Spinal cord (tissue), 10 donors: ENCODE data around the gene ADGRL3. TPM values are rescaled to one million over a fixed set of nuclear protein-coding genes. Genes with fewer than 3 reads are reported as not detected.

Source experiments
- DNase-seq, 6 donors: peaks; one replicate each; pipeline versions ENCODE4 v3.0.0 to v3.0.0-alpha.2; 2013 to 2015; ENCODE audit warnings: low spot score in 6 of 6, low read depth in 4 of 6
- H3K27ac ChIP-seq: one replicate; pipeline ENCODE4 v1.5.1; 2013; ENCODE audit warnings: low read depth, low read length, control low read depth
- H3K27me3 ChIP-seq: one replicate; pipeline ENCODE4 v1.6.1; 2013; ENCODE audit warnings: low read length; ENCODE audit not compliant: control insufficient read depth, insufficient read depth
- H3K36me3 ChIP-seq: one replicate; pipeline ENCODE4 v1.6.1; 2013; ENCODE audit warnings: low read length; ENCODE audit not compliant: control insufficient read depth, insufficient read depth
- H3K4me1 ChIP-seq: one replicate; pipeline ENCODE4 v1.6.1; 2013; ENCODE audit warnings: low read length; ENCODE audit not compliant: control insufficient read depth, insufficient read depth
- H3K4me3 ChIP-seq: one replicate; pipeline ENCODE4 v1.5.1; 2013; ENCODE audit warnings: low read depth, low read length, control low read depth
- H3K9me3 ChIP-seq: one replicate; pipeline ENCODE4 v1.6.1; 2013; ENCODE audit warnings: low read length; ENCODE audit not compliant: control insufficient read depth, insufficient read depth
- WGBS: methylation state at CpG from one replicate; pipeline ENCODE4 v1.1.5; 2013; ENCODE audit warnings: missing lambda C conversion rate; ENCODE audit not compliant: insufficient coverage; 5-methylcytosine and 5-hydroxymethylcytosine counted together
- polyA plus RNA-seq, 2 donors: library from polyadenylated mRNA; unstranded; fragments of 120-200 nt; gene quantifications; one replicate each; pipeline ENCODE4 v1.2.1, GENCODE V29; 2013; ENCODE audit not compliant: insufficient read length in 2 of 2
- total RNA-seq, 2 donors: library from RNA; depleted of rRNA in 1 of 2; stranded (reverse); fragments of 120-200 nt in 1 of 2; fragments of >200 nt in 1 of 2; gene quantifications; one replicate each; pipeline versions ENCODE4 v1.2.3 to v1.2.4, GENCODE V29; 2013 to 2014
- donor health status: healthy.

ADGRL3 gene
- total and polyA plus RNA-seq, 4 donors = 76.2 to 220 (median 114) TPM

DNA sequence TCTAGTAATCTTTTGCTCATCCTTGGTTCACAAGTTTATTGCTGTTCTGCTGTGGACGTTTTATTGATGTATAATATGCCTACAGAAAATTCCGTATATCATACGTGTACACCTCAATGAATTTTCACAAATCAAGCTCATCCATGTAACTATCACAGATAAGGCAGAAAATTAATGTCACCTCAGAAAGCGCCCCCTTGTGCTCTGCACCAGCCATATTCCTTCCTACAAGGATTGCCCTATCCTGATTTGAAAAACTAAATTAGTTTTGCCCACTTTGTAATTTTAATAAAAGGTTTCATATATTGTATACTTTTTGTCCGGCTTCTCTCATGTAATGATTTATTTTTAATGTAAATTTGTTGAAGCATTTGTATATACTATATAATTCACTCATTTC lies 390.8 kb downstream of the ADGRL3 start:
- Histone ChIP-seq H3K27ac (no peak overlapping the region), H3K9me3 (no peaks in the 10 kb centered on the region), H3K4me1 (no peaks in the 10 kb centered on the region), H3K4me3 (no peak overlapping the region), H3K27me3 (no peaks in the 10 kb centered on the region), H3K36me3 (no peaks in the 10 kb centered on the region)
- WGBS = no CpG with 5 or more reads among the region's 5 CpGs
- no peak for DNase-seq

GRCh38 chr4:61596606-61597340 lies 396.6 kb downstream of the ADGRL3 start:
- Histone ChIP-seq H3K27ac (no peak overlapping the region), H3K36me3 (no peaks in the 10 kb centered on the region), H3K27me3 (no peaks in the 10 kb centered on the region), H3K9me3 (no peaks in the 10 kb centered on the region), H3K4me1 (no peaks in the 10 kb centered on the region), H3K4me3 (no peak overlapping the region)
- no peak for DNase-seq
- 60% methylated on average over 1 of the region's 5 CpGs for WGBS

DNA sequence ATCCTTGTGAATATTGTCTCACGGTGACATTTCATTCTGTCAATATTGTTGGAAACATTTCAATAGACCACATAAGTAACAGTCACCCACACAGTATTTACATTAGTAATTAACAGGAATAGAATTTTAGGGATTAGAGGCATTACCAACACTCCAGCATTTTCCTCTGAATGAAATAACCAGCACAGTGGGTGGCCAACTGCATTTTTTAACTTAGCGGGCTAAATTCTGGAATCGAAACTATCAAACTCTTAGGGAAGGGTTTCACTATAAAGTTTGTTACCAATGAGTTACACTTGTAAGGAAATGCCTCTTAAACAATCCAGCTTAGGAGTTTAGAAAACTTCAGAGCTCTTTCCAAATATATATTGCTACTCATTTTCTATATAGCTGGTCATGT lies 403.0 kb downstream of the ADGRL3 start:
- Histone ChIP-seq H3K27me3 (no peaks in the 10 kb centered on the region), H3K4me3 (no peak overlapping the region), H3K4me1 (no peaks in the 10 kb centered on the region), H3K36me3 (no peaks in the 10 kb centered on the region), H3K9me3 (no peaks in the 10 kb centered on the region), H3K27ac (no peak overlapping the region)
- no peak for DNase-seq
- WGBS = no CpG with 5 or more reads among the region's 3 CpGs

DNA sequence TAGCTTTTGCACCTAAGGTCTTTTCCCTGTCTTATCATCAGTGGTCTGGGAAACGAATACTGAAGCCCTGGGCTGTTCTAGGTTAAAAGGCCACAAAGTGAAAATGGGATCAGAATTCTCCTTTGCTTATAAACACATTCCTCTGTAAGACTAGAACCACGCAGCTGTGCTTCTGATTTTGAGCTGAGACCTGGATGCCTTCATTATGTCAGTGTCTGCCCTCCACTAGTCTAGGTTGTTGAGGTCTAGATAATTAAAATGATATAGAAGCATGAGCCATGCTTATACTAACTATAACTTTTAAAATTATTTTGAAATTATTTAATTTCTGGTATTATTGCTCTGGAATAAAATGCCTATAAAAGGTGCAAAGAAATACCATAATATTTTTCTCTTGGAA lies 403.9 kb downstream of the ADGRL3 start:
- no peaks in the 10 kb centered on the region for H3K4me1 ChIP-seq
- H3K4me3 ChIP-seq = no peak overlapping the region
- DNase-seq = no peak
- no peaks in the 10 kb centered on the region for H3K9me3 ChIP-seq
- H3K36me3 ChIP-seq = no peaks in the 10 kb centered on the region
- WGBS = no CpG with 5 or more reads among the region's 2 CpGs
- no peak overlapping the region for H3K27ac ChIP-seq
- no peaks in the 10 kb centered on the region for H3K27me3 ChIP-seq

GRCh38 chr4:61605984-61606383 lies 405.9 kb downstream of the ADGRL3 start:
- no peaks in the 10 kb centered on the region for H3K4me1 ChIP-seq
- H3K36me3 ChIP-seq = no peaks in the 10 kb centered on the region
- H3K9me3 ChIP-seq = no peaks in the 10 kb centered on the region
- no peaks in the 10 kb centered on the region for H3K27me3 ChIP-seq
- no peak for DNase-seq
- no peak overlapping the region for H3K4me3 ChIP-seq
- H3K27ac ChIP-seq = no peak overlapping the region

DNA sequence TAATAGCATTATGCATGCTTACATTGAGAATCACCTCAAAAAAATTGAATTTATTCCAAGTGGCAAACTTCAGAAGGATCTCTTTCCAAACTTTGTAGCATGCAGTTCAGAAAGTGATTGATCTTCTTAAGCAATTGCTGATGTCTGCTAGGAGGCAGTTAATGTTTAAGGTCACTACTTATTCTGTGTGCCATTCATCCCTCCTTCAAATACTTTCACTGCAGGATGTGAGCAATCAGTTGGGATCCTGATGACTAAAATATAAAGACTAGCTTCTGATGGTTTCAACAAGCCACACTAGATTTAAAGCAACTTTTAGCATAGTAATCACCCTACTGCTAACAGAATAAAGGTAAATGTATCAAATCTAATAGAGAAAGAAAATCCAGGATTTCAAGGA lies 414.1 kb downstream of the ADGRL3 start:
- no peaks in the 10 kb centered on the region for H3K9me3 ChIP-seq
- no peak overlapping the region for H3K27ac ChIP-seq
- DNase-seq = no peak
- H3K36me3 ChIP-seq = no peaks in the 10 kb centered on the region
- no peaks in the 10 kb centered on the region for H3K27me3 ChIP-seq
- H3K4me3 ChIP-seq = no peak overlapping the region
- H3K4me1 ChIP-seq = no peaks in the 10 kb centered on the region

DNA sequence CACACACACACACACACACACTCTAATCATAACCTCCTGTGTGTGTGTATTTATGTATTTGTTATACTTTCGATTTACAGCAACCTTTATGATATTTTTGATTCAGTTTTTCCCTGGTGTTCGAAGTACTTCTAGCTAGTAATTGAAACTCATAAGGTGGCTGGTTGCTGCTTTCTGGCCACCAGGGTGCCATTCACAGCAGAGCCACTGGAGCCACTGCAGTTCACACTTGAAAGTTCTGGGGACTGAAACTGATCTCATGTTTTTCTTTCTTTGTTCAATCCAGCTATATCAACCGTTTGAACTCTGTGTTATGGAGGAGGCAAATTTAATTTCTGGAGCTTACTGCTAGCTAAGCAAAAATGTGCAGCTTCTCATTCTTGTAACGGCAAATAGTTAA lies 419.4 kb downstream of the ADGRL3 start:
- WGBS = 80% methylated on average over 1 of the region's 4 CpGs
- H3K9me3 ChIP-seq = no peaks in the 10 kb centered on the region
- H3K4me3 ChIP-seq = no peak overlapping the region
- H3K4me1 ChIP-seq = no peaks in the 10 kb centered on the region
- no peaks in the 10 kb centered on the region for H3K36me3 ChIP-seq
- peak in 1 of 6 donors; percentile 29 for DNase-seq
- no peaks in the 10 kb centered on the region for H3K27me3 ChIP-seq
- no peak overlapping the region for H3K27ac ChIP-seq

DNA sequence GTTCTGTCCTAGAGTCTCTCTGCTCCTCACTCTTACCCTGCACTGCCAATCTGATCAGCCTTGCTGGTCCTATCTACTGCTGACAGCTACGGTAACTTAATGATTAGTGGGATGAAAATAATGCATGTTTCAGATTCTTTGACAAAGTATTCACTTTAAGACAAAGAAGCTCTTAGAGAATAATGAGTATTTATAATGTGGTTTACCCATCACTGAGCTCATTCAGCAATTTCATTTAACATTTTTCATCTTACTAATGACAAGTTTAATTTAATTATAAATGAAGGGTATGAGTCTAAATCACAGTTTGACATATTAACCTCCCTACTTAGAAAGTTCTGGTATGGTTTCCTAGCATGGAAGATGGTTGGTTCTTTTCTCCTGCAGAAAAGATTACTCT lies 428.2 kb downstream of the ADGRL3 start:
- WGBS = no CpG with 5 or more reads among the region's 1 CpG

GRCh38 chr4:61628727-61629126 lies 428.6 kb downstream of the ADGRL3 start:
- Histone ChIP-seq H3K4me3 (no peak overlapping the region), H3K4me1 (no peaks in the 10 kb centered on the region), H3K27me3 (no peaks in the 10 kb centered on the region), H3K9me3 (no peaks in the 10 kb centered on the region), H3K36me3 (no peaks in the 10 kb centered on the region), H3K27ac (no peak overlapping the region)
- WGBS = no CpG with 5 or more reads among the region's 1 CpG
- peak in 1 of 6 donors; percentile 21 for DNase-seq

More for the DNA sequence above, 428.2 kb downstream of the ADGRL3 start:
- no peak for DNase-seq
- Histone ChIP-seq H3K27me3 (no peaks in the 10 kb centered on the region), H3K4me3 (no peak overlapping the region), H3K27ac (no peak overlapping the region), H3K36me3 (no peaks in the 10 kb centered on the region), H3K9me3 (no peaks in the 10 kb centered on the region), H3K4me1 (no peaks in the 10 kb centered on the region)

DNA sequence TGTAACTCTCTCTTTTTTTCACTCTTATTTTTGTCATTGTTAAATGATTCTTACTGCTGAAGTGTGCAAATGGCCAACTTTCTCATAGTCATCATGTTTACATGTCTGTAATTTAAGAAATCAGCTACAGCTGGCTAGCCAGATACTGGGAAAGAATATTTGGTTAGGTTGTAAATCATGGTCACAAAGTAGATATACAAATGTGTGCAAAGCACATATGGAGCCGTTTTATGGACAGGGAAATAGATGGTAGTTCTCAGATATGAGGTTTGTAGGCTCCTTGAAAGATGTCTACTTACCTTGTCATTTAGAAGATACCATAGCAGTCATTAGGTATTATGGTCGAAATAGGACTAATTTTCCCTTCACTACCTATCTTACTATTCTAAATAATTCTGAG lies 430.4 kb downstream of the ADGRL3 start:
- no CpG with 5 or more reads among the region's 2 CpGs for WGBS
- Histone ChIP-seq H3K4me3 (no peak overlapping the region), H3K36me3 (no peaks in the 10 kb centered on the region), H3K9me3 (no peaks in the 10 kb centered on the region), H3K4me1 (no peaks in the 10 kb centered on the region), H3K27ac (no peak overlapping the region), H3K27me3 (no peaks in the 10 kb centered on the region)
- no peak for DNase-seq
